Activated T-cell treated with anti-CD3 and anti-CD28 coated beads, Interleukin-2, amount 50 U/mL, for 72 hours (primary cell): ENCODE data around the gene GADD45A. TPM values are rescaled to one million over a fixed set of nuclear protein-coding genes. Genes with fewer than 3 reads are reported as not detected.

ENCODE experiments used
- ATAC-seq, 2 donors: fragments of 150-1000 bp; cut with Tn5 transposase; replicated peaks in 1 of 2; 2 replicates each; pipeline ENCODE4 v1.10.0; 2021; ENCODE audit warnings: moderate library complexity in 2 of 2, mild to moderate bottlenecking in 1 of 2
- DNase-seq, 2 donors: peaks; one replicate each; pipeline ENCODE4 v3.0.0; 2021 to 2022; ENCODE audit warnings: mixed read lengths in 1 of 2
- H3K27ac Mint-ChIP-seq: one replicate; pipeline ENCODE4 v1.8.0; 2022; ENCODE audit warnings: mild to moderate bottlenecking, moderate library complexity, mixed read lengths
- H3K27me3 Mint-ChIP-seq: one replicate; pipeline ENCODE4 v1.8.0; 2022; ENCODE audit warnings: low read depth, mixed read lengths
- H3K36me3 Mint-ChIP-seq, 2 donors: one replicate each; pipeline ENCODE4 v1.8.0; 2022; ENCODE audit warnings: mixed read lengths in 2 of 2, mild to moderate bottlenecking in 1 of 2; ENCODE audit not compliant: insufficient read depth in 2 of 2
- H3K4me1 Mint-ChIP-seq: one replicate; pipeline ENCODE4 v1.8.0; 2022; ENCODE audit warnings: low read depth, mixed read lengths
- H3K4me3 Mint-ChIP-seq, 2 donors: one replicate each; pipeline ENCODE4 v1.8.0; 2022; ENCODE audit warnings: mild to moderate bottlenecking in 2 of 2, mixed read lengths in 2 of 2, moderate library complexity in 2 of 2
- H3K9me3 Mint-ChIP-seq, 2 donors: one replicate each; pipeline ENCODE4 v1.8.0; 2022; ENCODE audit warnings: mixed read lengths in 2 of 2
- total RNA-seq, 2 donors: library from RNA; stranded (reverse); gene quantifications; one replicate each; pipeline ENCODE4 v1.2.3, GENCODE V29; 2022

Gene GADD45A, protein sequence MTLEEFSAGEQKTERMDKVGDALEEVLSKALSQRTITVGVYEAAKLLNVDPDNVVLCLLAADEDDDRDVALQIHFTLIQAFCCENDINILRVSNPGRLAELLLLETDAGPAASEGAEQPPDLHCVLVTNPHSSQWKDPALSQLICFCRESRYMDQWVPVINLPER
- total RNA-seq: 100 to 1,000 TPM; 113 to 135 TPM

- no peaks in the 10 kb centered on the region for H3K27me3 Mint-ChIP-seq
- peaks cover 0 to 2% of the 10 kb centered on the region in 2 donors for H3K9me3 Mint-ChIP-seq
- H3K36me3 Mint-ChIP-seq: peaks cover 16 to 18% of the 10 kb centered on the region in 2 donors
- peak; percentile 96 to 98 for DNase-seq
- H3K27ac Mint-ChIP-seq: peak within 1 kb of the TSS; percentile 85
- peak within 1 kb of the TSS; percentile 75 to 95 for H3K4me3 Mint-ChIP-seq
- ATAC-seq: peak; percentile 85 to 86
- H3K4me1 Mint-ChIP-seq: peaks cover 44% of the 10 kb centered on the region
Measured at GRCh38 chr1:67685067-67685557, at the start of gene GADD45A. GADD45A (plus strand) TSS chr1:67685201; CDS start chr1:67685495, 294 bp downstream.

- Mint-ChIP-seq H3K27ac (no peak overlapping the region), H3K4me1 (peaks cover 17% of the 10 kb centered on the region), H3K36me3 (no peaks in the 10 kb centered on the region), H3K27me3 (no peaks in the 10 kb centered on the region), H3K4me3 (no peak overlapping the region), H3K9me3 (no peaks in the 10 kb centered on the region)
- no peak for DNase-seq
- no peak for ATAC-seq
Measured at GRCh38 chr1:67636146-67636545, 48.9 kb upstream of the GADD45A start.

DNA sequence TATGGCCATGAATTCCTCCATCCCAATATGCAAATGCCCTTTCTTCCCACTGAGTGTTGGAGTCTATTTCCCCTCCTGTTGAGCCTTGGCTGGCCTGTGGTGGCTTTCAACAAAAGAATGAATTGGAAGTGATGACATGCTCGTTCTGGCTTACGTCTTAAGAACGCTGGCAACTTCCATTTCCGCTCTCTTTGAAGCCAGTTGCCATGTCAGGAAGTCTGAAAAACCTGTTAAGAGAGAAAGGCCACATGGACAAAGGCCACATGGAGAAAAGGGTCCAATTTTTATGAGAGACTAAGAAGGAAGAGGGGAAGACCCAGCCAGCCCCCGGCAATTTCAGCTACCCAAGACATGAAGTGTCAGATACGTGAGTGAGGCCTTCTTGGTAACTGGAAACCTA is 45.6 kb upstream of the GADD45A start:
- no peak overlapping the region for H3K4me3 Mint-ChIP-seq
- no peaks in the 10 kb centered on the region for H3K9me3 Mint-ChIP-seq
- no peaks in the 10 kb centered on the region for H3K36me3 Mint-ChIP-seq
- DNase-seq (no peak), ATAC-seq (no peak)
- H3K27ac Mint-ChIP-seq: no peak overlapping the region
- H3K27me3 Mint-ChIP-seq: no peaks in the 10 kb centered on the region
- peaks cover 17% of the 10 kb centered on the region for H3K4me1 Mint-ChIP-seq

DNA sequence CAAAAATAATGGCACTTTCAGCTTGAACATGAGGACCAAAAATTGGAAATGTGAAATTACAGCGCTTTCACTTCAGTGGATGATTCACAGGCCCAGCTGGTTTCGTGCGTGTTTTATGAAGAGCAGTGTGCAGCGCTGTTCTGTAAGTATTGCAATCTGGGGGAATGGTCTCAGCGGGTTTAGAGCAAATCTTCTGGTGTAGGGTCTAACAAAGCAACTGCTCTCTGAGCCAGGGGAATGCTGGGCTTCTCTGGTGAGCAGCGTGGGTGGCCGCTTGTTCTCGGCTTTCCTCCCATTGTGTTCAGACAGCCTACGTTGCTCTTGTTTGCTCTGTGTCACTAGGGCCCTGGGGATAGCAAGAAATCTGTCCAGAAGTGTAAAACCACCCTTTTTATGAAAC is 42.4 kb upstream of the GADD45A start:
- Mint-ChIP-seq H3K36me3 (no peaks in the 10 kb centered on the region), H3K4me1 (no peaks in the 10 kb centered on the region), H3K4me3 (no peak overlapping the region), H3K9me3 (no peaks in the 10 kb centered on the region), H3K27ac (no peak overlapping the region), H3K27me3 (no peaks in the 10 kb centered on the region)
- no peak for ATAC-seq
- no peak for DNase-seq

DNA sequence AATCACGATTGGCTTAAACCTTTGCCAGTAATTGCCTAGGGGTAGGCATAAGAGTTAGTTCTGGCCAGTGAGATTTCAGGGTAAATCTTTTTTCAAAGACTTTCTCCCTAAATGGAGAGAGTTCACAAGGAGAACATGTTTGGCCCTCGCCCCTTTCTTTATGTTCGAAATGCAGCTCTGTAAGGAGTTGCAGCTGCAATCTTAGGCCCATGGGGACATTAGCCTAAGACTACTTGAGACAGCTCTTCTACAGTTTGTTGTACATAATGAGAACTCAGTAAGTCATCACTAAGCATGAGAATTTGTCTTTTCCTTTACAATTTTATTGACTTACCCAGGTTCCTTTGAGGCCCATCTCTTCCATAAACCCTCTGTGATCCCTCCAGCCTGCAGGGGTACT is 40.4 kb upstream of the GADD45A start:
- Mint-ChIP-seq H3K4me1 (no peaks in the 10 kb centered on the region), H3K27me3 (no peaks in the 10 kb centered on the region), H3K36me3 (no peaks in the 10 kb centered on the region), H3K4me3 (no peak overlapping the region), H3K9me3 (no peaks in the 10 kb centered on the region), H3K27ac (no peak overlapping the region)
- ATAC-seq (no peak), DNase-seq (no peak)

DNA sequence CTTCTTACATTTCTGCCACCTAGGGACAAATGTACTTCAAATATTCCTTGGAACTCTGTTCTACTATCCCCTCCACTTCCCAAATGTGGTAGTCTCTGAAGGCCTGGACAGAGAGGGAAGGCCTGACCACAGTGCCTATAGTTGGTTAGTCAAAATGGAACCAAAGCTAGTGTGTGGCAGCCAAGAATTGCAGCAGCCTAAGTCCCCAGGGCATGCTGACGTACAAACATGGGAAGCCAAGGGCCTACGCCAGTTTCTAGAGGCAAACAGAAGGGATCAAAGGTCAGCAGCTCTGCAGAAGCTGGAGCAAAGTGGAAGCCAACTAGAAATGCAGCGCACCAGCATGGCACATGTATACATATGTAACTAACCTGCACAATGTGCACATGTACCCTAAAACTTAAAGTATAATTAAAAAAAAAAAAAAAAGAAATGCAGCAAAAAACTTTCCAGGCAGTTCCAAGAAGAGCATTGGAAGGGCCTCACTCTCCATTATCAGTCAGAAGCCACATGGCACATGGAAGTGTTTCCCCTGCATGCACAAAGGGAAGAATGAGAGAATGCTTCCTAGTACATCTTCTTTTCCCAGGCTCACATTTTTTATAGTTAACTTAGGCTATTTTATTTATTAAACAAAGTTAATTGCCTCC is 39.4 kb upstream of the GADD45A start:
- ATAC-seq (no peak), DNase-seq (no peak)
- Mint-ChIP-seq H3K4me3 (no peak overlapping the region), H3K9me3 (no peaks in the 10 kb centered on the region), H3K27me3 (no peaks in the 10 kb centered on the region), H3K27ac (no peak overlapping the region), H3K4me1 (no peaks in the 10 kb centered on the region), H3K36me3 (no peaks in the 10 kb centered on the region)

GRCh38 chr1:67646145-67647035 is 38.6 kb upstream of the GADD45A start:
- Mint-ChIP-seq H3K4me3 (no peak overlapping the region), H3K27ac (no peak overlapping the region), H3K27me3 (no peaks in the 10 kb centered on the region), H3K4me1 (no peaks in the 10 kb centered on the region), H3K9me3 (no peaks in the 10 kb centered on the region), H3K36me3 (no peaks in the 10 kb centered on the region)
- DNase-seq (peak in 1 of 2 donors; percentile 16), ATAC-seq (peak; percentile 68 to 90)

GRCh38 chr1:67647036-67647798 is 37.8 kb upstream of the GADD45A start:
- no peak overlapping the region for H3K27ac Mint-ChIP-seq
- DNase-seq: no peak
- ATAC-seq: peak in 1 of 2 donors; percentile 23
- H3K27me3 Mint-ChIP-seq: no peaks in the 10 kb centered on the region
- no peaks in the 10 kb centered on the region for H3K9me3 Mint-ChIP-seq
- no peaks in the 10 kb centered on the region for H3K36me3 Mint-ChIP-seq
- H3K4me3 Mint-ChIP-seq: no peak overlapping the region
- H3K4me1 Mint-ChIP-seq: no peaks in the 10 kb centered on the region

DNA sequence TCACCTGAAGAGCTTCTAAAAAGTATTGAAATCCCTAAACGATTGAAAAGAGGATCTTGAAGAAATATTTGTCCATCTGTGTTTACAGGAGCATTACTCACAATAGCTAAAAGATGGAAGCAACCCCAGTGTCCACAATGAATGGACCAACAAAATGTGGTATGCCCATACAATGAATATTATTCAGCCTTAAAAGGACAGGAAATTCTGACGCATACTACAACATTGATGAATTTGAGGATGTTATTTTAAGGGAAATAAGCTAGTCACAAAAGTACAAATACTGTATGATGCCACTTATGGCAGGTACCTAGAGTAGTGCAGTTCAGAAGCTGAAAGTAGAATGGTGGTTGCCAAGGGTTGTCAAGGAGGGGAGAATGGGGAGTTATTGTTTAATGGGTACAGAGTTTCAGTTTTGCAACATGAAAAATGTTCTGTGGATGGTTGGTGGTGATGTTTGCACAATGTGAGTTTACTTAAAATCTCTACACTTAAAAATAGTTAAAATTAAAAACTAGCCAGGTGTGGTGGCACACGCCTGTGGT is 37.1 kb upstream of the GADD45A start:
- DNase-seq: no peak
- Mint-ChIP-seq H3K9me3 (no peaks in the 10 kb centered on the region), H3K36me3 (no peaks in the 10 kb centered on the region), H3K27me3 (no peaks in the 10 kb centered on the region), H3K27ac (no peak overlapping the region), H3K4me1 (no peaks in the 10 kb centered on the region), H3K4me3 (no peak overlapping the region)
- no peak for ATAC-seq

DNA sequence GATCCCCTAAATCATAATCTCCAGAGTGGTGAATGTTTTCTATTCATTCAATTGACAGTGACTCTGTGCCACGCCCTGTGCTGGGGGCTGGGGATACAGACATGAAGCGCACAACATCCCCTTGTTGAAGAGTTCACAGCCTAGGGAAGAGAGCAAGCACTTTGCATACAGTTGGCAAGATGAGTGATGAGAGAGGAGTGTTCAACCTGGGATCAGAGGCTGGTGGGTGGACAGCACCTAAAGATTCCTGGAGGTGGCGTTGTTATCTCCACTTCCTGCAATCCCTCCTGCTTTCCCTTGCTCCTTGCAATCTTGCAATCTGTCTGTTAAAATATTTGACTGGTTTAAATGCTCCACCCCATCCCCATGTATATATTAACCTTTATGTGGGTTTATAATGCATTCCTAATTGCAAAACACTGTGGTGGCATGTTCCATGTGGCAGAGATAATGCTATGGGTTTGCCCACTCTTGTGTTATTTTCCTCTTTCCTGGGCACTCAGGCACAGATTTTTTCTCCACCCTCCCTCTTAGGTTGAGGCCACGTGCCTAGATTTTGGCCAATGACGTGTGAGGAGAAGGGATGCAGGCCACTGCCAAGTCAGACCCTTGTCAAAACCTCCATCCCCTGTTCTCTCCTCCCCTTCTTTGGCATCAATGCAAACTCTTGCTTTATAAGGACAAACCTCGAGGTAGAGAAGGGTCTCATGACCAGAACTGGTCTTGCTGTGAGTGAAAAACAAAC is 36.2 kb upstream of the GADD45A start:
- H3K27ac Mint-ChIP-seq: no peak overlapping the region
- H3K36me3 Mint-ChIP-seq: no peaks in the 10 kb centered on the region
- no peak for ATAC-seq
- H3K27me3 Mint-ChIP-seq: peaks cover 8% of the 10 kb centered on the region
- no peak for DNase-seq
- H3K4me3 Mint-ChIP-seq: no peak overlapping the region
- no peaks in the 10 kb centered on the region for H3K9me3 Mint-ChIP-seq
- no peaks in the 10 kb centered on the region for H3K4me1 Mint-ChIP-seq

- no peak overlapping the region for H3K27ac Mint-ChIP-seq
- DNase-seq: no peak
- H3K27me3 Mint-ChIP-seq: peaks cover 8% of the 10 kb centered on the region
- no peak for ATAC-seq
- H3K36me3 Mint-ChIP-seq: no peaks in the 10 kb centered on the region
- no peaks in the 10 kb centered on the region for H3K4me1 Mint-ChIP-seq
- H3K9me3 Mint-ChIP-seq: no peaks in the 10 kb centered on the region
- H3K4me3 Mint-ChIP-seq: no peak overlapping the region
Measured at GRCh38 chr1:67650061-67650460, 34.9 kb upstream of the GADD45A start.

DNA sequence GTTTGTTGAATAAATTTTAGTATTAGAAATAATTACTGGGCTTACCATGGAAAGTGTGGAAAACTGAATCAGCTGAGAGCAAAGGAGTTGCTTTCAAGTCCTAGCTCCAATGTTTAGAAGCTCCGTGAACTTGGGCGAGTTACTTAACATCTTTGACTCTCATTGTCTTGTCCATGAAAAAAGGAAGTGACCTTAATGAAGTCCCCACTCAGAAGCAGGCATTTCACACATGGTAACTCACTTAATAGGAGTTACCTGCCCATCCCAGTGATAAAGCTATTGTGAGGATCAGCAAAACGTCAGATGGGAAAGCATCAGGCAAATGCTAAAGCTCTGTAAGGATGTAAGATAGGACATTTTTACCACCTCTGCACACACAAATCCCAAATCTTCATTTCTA is 34.0 kb upstream of the GADD45A start:
- Mint-ChIP-seq H3K4me1 (no peaks in the 10 kb centered on the region), H3K27ac (no peak overlapping the region), H3K36me3 (no peaks in the 10 kb centered on the region), H3K27me3 (peaks cover 8% of the 10 kb centered on the region), H3K9me3 (no peaks in the 10 kb centered on the region), H3K4me3 (no peak overlapping the region)
- no peak for ATAC-seq
- DNase-seq: no peak
